Testis (tissue), 3 donors: ENCODE results near the gene ATP10A. TPM values are rescaled to one million over a fixed set of nuclear protein-coding genes. Genes with fewer than 3 reads are reported as not detected.

ENCODE experiments used
- DNase-seq: peaks from one replicate; pipeline ENCODE4 v3.0.0-alpha.2; 2019
- H3K27ac ChIP-seq, 2 donors: fragments of 200-600 bp; sonication (generic); one replicate each; pipeline ENCODE4 v1.5.1; 2019
- H3K27me3 ChIP-seq: fragments of 200-600 bp; sonication (generic); one replicate; pipeline ENCODE4 v1.5.1; 2019
- H3K36me3 ChIP-seq: fragments of 200-600 bp; sonication (generic); one replicate; pipeline ENCODE4 v1.5.1; 2017; ENCODE audit warnings: low read depth; ENCODE audit errors: missing control alignments
- H3K4me1 ChIP-seq: fragments of 200-600 bp; sonication (generic); one replicate; pipeline ENCODE4 v1.5.1; 2019
- H3K4me3 ChIP-seq, 2 donors: fragments of 200-600 bp; sonication (generic); one replicate each; pipeline ENCODE4 v1.5.1; 2017 to 2019
- H3K9me3 ChIP-seq: fragments of 200-600 bp; sonication (generic); one replicate; pipeline ENCODE4 v1.5.1; 2017
- CTCF ChIP-seq, 3 experiments: fragments of 450-650 bp in 2 of 3; fragments of 200-600 bp in 1 of 3; sonication (generic) in 1 of 3; IDR thresholded peaks; one replicate each; pipeline ENCODE4 v1.5.1; 2016 to 2019; ENCODE audit warnings: antibody characterized with exemption in 3 of 3, mild to moderate bottlenecking in 2 of 3, moderate library complexity in 1 of 3
- POLR2A ChIP-seq: fragments of 450-650 bp; IDR thresholded peaks from one replicate; pipeline ENCODE4 v1.6.1; 2017; ENCODE audit warnings: antibody characterized with exemption, mild to moderate bottlenecking, moderate library complexity
- WGBS, 2 donors: methylation state at CpG; one replicate each; pipeline ENCODE4 v1.1.5; 2018; 5-methylcytosine and 5-hydroxymethylcytosine counted together
- intact Hi-C: fragments of 100-400 bp; cut with DNase I; formaldehyde crosslinking; loops from one replicate; pipeline ENCODE4 v1.15.1; 2023; ENCODE audit warnings: low total_unique reads
- polyA plus RNA-seq: library from polyadenylated mRNA; stranded (reverse); fragments of 350-450 nt; fragmentation: Illumina TruSeq; extraction: RNeasy Lipid Tissue Mini Kit (QIAGEN cat#74804); gene quantifications from one replicate; pipeline ENCODE4 v1.2.3, GENCODE V29; 2014; ENCODE audit warnings: low read depth, low replicate concordance; ENCODE audit not compliant: insufficient read depth
- total RNA-seq, 2 donors: library from RNA; depleted of rRNA; stranded (reverse); fragments of >200 nt; gene quantifications; one replicate each; pipeline ENCODE4 v1.2.3, GENCODE V29; 2016

ATP10A gene
- total and polyA plus RNA-seq, 3 donors from 2014 or later, result 13.6 to 26.5 (median 22.8) TPM

GRCh38 chr15:25787381-25787780, 75.7 kb downstream of the ATP10A start:
- intact Hi-C loops, result no loop called here

GRCh38 chr15:25786040-25786439, 77.1 kb downstream of the ATP10A start:
- intact Hi-C loops, result no loop called here
- no peaks in the 10 kb centered on the region for H3K27me3 ChIP-seq
- WGBS, 2 donors, result 88 to 89% methylated on average over 10 to 14 of the region's 14 CpGs
- no peak for TF ChIP-seq CTCF (IDR thresholded peaks at IDR 0.05)
- TF ChIP-seq POLR2A, result no peak
- H3K9me3 ChIP-seq, result no peaks in the 10 kb centered on the region
- no peak for DNase-seq
- no peak overlapping the region for H3K27ac ChIP-seq
- H3K4me1 ChIP-seq, result peaks cover 22% of the 10 kb centered on the region
- no peak overlapping the region for H3K4me3 ChIP-seq
- H3K36me3 ChIP-seq, result no peaks in the 10 kb centered on the region

More at GRCh38 chr15:25787381-25787780, 75.7 kb downstream of the ATP10A start:
- Histone ChIP-seq H3K27ac (no peak overlapping the region), H3K9me3 (no peaks in the 10 kb centered on the region), H3K4me3 (no peak overlapping the region), H3K27me3 (no peaks in the 10 kb centered on the region), H3K36me3 (no peaks in the 10 kb centered on the region), H3K4me1 (peaks cover 22% of the 10 kb centered on the region)
- TF ChIP-seq CTCF (IDR thresholded peaks at IDR 0.05), result no peak
- no peak for TF ChIP-seq POLR2A
- 73 to 98% methylated on average over 2 of the region's 2 CpGs for whole genome bisulfite sequencing, 2 donors
- DNase-seq, result no peak

GRCh38 chr15:25785641-25786025, 77.5 kb downstream of the ATP10A start:
- Histone ChIP-seq H3K27me3 (no peaks in the 10 kb centered on the region), H3K4me1 (peaks cover 22% of the 10 kb centered on the region), H3K9me3 (no peaks in the 10 kb centered on the region), H3K27ac (no peak overlapping the region), H3K4me3 (no peak overlapping the region), H3K36me3 (no peaks in the 10 kb centered on the region)
- intact Hi-C loops, result no loop called here
- no peak for DNase-seq
- TF ChIP-seq POLR2A (no peak), CTCF (IDR thresholded peaks at IDR 0.05) (no peak)
- 81 to 93% methylated on average over 7 to 9 of the region's 9 CpGs for WGBS, 2 donors

GRCh38 chr15:25784876-25785640, 78.1 kb downstream of the ATP10A start:
- H3K27me3 ChIP-seq, result no peaks in the 10 kb centered on the region
- no peaks in the 10 kb centered on the region for H3K9me3 ChIP-seq
- H3K4me3 ChIP-seq, result no peak overlapping the region
- 90 to 94% methylated on average over 17 of the region's 17 CpGs for WGBS, 2 donors
- H3K36me3 ChIP-seq, result no peaks in the 10 kb centered on the region
- no peak for TF ChIP-seq POLR2A
- TF ChIP-seq CTCF (IDR thresholded peaks at IDR 0.05), result no peak
- DNase-seq, result no peak
- H3K4me1 ChIP-seq, result peaks cover 19% of the 10 kb centered on the region
- H3K27ac ChIP-seq, result no peak overlapping the region
- intact Hi-C loops, result no loop called here
